KG1 (cell line): ENCODE results near the gene CNTNAP5.

Source experiments
- DNase-seq: peaks from one replicate; lab custom pipeline; 2025; lab: John Stamatoyannopoulos, UW

Gene CNTNAP5

DNA sequence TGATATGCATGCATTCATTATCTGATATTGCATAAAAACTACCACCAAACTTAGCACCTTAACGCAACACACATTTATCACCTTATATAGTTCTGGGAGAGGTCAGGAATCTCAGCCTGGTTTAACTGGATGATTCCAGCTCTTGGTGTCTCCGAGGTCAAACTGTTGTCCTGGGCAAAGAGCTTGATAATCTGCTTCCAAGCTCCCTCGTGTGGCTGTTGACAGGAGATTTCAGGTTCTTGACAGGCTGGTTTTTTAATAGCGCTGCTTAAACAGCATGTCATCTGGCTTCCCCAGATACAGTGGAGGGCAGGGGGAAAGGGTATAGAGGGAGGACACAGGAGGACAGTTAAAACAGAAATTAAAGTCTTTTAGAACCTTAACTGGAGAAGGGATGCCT, 785.0 kb downstream of the CNTNAP5 start:
- DNase-seq, result no peak

DNA sequence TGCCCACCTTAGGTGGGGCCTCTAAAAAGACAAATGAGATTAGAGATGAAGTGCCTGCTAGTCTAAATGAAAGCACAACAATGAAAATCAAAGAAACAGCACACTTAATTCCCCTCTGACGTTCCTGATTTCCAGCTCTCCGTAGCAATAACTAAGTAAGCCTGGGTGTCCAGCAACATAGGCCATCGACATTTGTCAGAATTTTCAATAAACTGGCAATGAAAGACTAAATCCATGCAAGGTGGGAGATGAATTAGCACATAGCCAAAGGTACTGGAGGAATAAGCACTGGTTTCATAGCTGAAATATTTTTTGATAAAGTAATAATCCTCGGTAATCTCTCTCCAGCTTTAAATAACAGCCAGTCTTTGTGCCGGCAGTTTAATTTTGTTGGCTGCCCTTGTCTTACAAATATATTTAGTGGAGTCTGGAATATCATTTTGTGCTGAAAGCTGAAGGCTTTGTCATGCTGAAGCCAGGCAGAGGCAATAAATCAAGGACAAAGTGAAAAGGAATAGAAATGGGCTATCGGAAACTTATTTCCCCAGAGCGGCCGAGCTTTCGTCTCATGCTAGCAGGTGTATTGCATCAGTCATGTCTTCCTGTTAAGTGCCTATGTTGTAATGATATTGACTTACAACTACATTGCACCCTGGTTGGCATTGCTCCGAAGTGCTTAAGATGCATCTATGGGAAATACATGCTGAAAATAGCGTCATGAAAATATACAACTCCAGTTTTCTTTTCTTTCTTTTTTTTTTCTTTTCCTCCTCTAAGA, 790.1 kb downstream of the CNTNAP5 start:
- DNase-seq, result no peak

DNA sequence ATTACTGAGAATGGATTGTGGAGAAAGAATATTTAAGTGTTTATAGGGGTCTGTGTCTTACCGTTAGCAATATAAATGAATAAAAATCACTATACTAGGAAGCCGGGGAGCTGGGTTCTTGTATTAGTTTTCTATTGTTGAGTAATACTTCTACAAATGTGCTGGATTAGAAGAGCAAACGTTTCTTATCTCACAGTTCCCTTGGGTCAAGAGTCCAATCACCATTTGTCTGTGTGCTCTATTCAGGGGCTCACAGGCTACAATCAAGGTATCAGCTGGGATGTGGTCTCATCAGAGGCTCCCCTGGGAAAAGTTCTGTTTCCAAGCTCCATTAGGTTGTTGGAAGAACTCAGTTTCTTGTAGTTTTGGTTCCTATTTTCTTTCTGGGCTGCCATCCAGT, 790.9 kb downstream of the CNTNAP5 start:
- DNase-seq, result no peak

DNA sequence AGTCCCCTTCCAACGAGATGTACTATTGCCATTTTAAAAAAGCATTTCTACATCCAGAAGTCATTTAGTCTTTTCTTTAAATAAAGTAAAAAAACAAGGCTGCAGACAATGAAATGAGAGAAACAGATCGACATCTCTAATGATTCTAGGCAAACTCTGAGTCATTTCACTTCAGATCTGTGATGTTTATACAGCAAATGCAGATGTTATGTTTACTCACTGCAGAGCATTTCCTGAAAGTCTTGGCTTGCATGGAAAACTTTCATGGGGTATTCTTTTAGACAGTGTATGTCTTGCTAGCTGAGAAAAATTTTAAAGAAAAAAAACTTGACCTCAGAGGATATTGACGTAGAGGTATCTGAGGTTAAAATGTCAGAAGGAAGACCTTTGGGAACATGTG, 797.4 kb downstream of the CNTNAP5 start:
- no peak for DNase-seq

DNA sequence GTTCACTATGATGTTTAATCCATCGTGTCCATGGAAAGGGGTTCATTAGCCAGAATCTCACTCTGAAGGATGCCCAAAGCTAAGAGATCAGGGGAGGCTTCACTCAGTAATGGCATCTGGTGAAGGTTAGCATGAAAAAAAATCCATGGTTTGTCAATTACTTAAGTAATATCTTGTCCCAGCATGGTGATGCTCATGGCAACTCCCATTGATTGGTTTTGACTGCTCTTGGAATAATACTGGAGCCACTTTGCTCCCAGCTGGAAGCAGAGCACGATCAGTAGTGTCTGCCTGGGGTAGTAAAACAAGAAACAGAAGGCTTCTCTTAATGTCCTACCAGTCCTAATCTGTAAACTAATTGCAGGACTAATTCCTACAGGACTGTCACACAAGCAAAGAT, 799.4 kb downstream of the CNTNAP5 start:
- no peak for DNase-seq

DNA sequence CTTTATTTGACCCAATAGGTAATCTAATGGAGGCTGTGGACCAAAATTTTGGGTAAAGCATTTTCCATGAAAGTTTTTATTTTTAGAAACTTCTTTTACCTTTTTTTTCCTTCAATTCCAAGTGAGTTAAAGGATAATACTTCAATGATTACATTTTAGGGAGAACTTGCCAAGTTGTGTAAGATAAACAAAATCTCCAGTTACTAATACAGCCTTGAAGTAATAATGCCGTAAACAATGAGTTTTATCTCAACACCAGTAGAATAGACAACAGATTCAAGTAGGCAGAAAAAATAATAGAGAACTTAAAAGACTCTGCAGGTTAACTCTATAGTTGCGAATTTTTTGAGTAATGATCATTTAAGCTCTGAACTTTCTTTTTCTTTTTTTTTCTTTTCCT, 807.4 kb downstream of the CNTNAP5 start:
- no peak for DNase-seq

DNA sequence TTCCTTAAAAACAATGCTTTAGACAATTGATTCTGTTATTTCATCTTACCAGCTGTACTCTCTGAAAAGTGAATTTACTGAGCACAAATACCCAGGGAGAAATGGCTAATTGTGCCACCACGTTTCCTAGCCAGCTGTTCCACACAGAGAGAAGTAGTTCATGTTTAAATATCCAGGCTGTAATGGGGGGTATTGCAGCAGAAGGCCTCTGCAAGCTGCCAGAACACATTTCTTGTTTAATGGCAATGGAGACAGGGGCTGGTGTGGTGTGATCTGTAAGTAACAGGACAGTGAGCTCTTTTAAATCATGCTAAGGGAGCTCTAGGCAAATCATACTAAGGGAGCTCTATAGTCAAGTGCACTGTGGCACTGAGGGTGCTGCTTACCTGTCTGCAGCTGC, 809.2 kb downstream of the CNTNAP5 start:
- DNase-seq, result no peak

DNA sequence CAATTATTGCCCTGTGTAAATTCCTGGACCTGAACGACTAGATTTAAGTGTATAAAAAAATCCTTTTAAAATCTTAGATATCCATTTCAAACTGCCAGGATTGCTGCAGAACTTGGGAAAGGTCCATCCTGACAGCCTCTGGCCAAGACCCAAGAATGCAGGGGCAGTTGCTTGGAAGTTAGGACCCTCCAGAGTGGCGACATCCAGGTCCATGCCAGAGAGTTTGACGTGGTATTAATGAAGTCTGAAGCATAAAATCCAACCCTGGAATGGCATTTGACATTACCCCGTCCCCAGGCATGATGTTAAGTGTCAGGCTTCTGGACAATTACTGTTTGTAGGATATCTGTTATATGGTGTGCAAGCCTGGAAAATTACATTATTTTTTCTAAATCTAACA, 810.2 kb downstream of the CNTNAP5 start:
- no peak for DNase-seq

DNA sequence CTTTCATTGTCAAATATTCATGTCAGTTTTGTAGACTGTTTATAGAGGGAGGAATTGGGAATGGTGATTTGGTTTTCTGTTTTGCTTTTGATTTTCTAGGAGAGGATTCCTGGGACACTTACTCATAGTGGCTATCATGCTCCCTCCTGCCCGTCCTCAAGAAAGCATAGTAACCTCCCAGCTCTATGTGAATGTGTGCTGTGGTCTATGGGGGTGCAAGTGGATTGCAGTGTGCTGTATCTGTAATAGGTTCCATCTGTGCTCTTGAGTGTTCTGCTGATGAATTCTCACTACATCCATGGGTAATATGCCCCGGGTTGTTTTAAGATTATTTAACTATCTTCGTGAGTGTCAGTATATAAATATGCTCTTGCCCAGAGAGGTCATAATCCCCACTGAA, 811.3 kb downstream of the CNTNAP5 start:
- DNase-seq, result no peak

DNA sequence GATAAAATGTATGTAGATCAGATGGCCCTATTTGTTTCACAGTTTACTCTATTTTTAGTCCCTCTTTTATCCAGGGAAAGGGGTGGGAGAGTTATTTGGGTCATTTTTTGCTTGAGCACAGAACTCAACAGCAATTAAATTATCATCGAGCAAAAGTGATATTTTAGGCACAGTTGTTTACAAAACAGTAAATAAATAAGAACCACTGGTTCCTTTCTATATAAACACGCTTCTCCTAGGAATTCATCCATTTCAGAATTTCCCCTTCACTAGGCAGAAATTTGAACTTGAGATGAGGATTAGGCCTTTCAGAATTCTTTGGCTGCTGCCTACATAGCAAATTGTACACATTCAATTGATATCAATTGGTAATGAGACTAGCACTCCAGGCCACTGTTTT, 812.4 kb downstream of the CNTNAP5 start:
- no peak for DNase-seq

DNA sequence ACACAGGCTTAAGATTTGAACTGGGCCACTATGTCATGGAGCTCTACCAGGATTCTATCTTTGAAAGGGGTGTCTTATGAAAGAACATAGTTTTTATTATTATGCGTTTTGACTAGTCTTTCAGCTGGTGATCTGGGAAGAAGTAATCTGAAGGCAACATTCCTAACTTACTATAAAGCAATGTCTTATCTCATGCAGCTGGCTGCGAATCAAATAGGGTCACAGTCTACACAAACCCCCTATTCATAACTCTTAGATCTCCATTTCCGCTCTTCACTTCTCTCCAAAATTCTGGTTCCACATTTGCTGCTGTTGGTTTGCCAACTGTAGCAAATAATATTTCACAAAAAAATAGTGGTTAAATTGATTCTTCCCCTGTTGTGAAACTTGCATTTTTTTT, 813.3 kb downstream of the CNTNAP5 start:
- no peak for DNase-seq

DNA sequence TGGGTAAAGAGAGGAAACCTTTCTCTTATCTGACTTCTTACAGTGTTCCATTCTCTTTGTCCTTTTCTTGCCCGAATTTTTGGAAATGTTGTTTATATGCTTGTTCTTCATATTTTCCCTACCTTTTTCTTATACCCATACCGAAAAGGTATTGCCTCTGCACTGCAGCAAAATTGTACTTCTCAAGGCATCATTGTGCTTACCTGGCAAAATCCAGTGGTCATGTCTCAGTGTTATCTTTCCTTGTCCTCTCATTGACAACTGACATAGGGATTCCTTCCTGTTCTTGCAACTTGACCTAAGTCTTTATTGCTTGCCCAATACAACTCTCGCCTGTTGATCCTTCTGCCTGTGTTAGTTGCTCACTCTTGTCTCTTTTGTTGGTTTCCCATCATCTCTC, 842.2 kb downstream of the CNTNAP5 start:
- DNase-seq, result no peak

DNA sequence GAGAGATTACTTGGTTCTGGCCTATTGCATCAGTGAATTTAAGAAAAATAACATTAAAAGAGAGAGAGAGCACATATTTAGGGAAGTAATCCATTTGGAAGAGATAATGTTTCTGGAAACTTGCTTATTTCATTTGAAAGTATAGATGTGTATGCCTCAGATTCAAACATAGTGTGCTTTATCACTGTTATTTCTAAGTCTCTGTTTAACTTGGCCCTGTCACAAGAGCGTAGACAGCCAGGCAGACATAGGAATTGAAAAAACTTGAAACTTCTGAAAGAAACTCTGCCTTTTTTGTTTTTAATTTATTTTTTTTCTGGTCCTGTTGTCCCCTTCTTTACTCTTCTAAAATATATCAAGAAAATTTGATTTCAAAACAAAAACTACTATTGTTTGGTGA, 849.1 kb downstream of the CNTNAP5 start:
- DNase-seq, result no peak

DNA sequence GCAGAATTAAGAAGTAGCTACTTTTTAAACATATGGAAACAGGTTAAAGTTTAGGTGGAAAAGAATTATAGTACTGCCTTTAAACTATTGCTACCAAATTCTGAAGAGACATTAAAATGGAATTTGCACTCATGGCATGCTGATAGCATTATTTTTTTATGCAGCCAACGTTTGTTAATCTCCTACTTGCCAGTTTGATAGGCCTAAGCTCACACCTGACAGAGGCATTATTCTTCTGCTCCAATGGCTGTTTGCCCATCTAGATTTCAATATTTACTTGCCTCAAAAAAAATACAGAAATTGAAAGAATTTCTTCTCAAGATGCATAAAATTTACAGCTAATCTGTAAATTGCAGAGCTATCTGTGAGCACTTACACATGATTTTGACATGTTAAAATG, 849.6 kb downstream of the CNTNAP5 start:
- DNase-seq, result no peak

DNA sequence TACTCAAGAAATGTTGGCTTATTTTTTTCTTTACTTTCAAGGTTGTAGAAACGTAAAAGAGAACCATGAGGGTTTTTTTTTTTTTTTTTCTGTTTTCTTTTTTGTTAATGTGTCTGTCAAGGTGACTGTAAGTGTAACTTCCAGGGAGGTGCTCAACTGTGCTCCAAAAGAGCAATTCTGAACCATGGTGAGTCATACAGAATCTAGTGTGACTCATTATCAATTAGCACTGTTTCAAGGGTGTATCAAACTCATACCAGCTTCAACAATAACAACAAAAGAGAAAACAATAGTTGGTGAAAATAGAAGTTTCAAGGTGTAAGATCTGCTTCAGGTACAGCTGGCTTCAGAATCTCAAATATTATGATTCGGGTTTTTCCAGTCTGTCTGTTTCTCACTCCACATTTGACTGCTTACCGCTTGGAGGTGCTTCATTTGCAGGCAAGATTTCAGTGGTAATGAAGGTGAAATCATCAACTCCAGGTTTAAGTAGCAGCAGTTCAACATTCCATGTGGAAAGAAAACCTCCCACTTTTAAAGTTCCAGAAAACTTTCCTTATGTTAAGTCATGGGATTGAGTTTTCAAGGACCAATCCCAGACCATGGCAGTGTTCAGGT, 850.6 kb downstream of the CNTNAP5 start:
- no peak for DNase-seq

DNA sequence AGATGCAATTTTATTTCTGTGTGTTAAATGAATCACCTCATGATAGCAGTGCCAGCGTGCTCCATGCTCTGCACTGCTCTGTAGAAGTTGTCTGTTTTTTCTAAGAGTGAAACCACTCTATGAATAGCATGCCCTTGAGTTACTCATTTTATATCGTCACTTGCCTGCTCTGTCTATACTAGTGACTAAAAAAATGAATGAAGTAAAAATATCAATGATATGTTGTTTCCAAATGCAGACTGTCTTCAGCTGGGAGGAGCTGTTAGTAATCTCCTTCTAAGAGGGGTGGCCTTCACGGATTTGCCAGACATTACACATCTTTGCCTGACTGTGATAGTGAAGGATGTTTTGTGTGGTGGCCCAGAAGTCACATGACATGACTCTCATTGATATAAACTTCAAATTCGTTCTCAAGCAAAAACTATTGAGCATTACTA, 852.1 kb downstream of the CNTNAP5 start:
- no peak for DNase-seq

DNA sequence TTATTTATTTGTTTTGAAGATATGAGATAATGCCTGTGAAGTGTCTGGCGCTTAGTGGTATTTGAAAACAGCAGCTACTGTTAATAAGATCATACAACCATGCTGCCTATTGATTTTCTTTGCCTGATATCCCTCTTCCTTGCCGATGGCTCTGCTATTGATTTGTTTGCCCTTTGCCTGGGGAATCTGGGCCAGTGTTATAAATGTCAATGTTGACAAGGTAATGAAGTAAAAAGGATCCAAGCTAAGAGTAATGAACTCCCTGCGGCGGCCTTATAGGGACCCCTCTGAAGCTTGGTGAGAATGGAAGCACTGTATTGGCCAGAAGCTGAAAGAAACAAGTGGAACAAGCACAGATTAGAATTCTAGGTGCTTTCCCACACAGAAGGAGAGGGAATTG, 854.6 kb downstream of the CNTNAP5 start:
- no peak for DNase-seq

DNA sequence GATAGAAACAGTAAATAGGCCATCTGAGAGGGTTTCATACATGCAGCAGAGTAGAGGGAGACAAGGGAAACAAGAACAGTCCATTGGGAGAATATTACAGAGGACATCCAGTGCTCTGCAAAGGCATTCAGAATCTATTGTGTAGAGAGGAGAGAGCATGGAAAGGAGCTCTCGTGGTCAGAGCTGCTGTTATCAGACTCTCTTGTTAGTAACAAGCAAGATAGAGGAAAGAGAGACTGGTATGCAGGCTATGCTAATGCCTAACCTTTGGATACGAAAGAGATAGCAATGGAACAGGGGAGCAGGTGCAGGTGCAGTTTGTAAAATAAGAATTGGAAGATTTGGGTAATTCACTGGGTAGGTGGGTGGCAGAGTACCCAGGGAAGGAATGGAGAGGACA, 855.9 kb downstream of the CNTNAP5 start:
- DNase-seq, result no peak

DNA sequence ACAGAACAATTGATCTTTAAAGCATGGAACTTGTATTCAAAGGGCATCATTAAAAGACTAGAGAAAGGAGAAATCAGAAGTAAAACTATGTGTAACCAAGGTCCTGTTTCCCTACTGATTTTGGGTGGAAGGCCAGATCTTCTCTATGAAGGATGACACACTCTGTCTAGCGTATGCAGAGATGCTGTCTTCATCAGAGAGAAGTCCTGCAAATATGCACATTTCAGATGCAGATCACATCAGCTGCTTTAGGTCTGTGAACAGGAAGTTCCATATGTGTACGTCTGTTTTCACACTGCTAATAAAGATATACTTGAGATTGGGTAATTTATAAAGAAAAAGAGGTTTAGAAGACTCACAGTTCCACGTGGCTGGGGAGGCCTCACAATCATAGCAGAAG, 857.3 kb downstream of the CNTNAP5 start:
- no peak for DNase-seq

DNA sequence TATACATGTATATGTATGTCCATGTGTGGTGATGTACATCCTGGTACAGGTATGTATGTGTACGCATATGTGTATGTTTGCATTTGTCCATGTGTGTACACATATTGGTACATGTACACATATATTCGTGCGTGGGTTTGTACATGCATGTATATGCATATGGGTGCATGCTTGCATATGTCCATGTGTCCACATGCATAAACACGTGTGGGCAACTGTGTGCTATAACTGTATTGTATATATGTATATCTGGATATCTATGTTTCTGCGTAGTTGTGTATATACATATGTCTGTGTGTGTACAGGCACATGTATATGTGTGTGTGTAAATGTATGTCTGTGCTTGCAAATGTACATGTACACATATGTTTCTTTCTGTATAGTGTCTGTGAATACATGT, 858.5 kb downstream of the CNTNAP5 start:
- DNase-seq, result no peak

DNA sequence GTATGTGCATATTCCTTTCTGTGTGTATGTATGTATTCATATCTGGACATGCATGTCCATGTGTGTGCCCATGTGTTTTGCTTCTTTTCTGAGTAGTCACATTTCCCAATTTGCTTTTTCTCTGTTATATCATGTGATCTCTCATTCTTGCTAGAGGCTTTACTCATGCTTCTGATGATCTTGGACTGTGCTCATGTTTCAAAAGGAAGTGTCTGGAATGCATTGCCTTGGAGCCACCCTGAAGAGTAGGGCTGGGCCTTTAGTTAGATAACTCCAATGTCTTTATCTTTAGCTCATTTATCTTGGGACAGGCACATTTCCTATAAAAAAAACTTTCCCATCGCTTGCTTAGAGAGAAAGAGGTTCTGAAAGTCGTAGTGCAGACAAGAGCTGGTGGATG, 859.2 kb downstream of the CNTNAP5 start:
- DNase-seq, result no peak

DNA sequence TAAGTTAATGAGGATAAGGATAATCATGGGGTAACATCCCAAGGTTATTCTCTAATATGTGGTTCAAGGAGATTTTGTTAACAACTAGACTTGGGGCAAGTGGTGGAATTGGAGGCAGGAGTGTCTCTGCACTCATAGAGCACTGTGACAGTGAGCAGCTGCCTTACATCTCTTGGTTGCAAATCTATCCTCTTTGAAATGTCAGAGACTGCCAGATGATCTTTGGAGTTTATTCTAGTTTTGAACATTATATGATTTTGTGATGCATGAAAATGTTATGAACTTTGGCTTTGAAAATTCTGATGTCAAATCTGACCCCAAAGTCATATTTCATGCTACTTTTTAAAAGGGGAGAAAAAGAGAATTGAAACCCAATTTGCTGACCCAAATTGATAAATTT, 861.1 kb downstream of the CNTNAP5 start:
- DNase-seq, result no peak

DNA sequence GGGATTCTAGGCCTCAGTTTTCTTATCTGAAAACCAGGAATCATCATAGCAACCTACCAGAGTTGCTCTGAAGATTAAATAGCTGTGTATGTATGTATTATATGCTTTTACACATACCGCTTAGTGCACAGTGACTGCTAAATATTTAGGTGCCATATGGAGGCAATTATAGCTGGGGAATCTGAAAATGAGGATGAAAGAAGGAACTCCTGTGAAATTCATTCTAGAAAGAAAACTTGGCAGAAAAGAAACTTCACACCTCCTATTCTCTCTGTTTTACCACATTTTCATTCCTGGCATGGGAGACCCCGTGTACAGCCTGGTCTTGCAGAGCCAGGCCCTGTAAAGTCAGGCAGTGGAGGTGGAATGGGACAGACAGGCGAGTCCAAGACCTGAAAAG, 862.4 kb downstream of the CNTNAP5 start:
- DNase-seq, result no peak

DNA sequence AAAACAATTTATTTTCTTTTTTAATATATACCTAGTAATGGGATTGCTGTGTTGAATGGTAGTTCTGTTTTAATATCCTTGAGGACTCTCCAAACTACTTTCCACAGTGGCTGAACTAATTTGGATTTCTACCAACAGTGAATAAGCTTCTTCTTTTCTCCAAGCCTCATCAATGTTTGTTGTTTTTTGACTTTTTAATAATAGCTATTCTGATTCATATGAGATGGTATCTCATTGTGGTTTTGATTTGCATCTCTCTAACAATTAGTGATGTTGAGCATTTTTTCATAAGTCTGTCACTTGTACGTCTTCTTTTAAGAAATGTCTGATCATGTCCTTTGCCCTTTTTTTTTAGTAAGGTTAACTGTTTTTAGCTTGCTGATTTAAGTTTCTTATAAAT, 863.3 kb downstream of the CNTNAP5 start:
- no peak for DNase-seq
